Hypothalamus (tissue), 51 donors: Measurements from ENCODE around the gene SPRED2.
"Not testable (repeated sequence)": the region's sequence is repeated elsewhere in the genome, so short reads cannot be mapped to it uniquely, and the experiment has no call there.

Experiments used
- DNase-seq, 51 donors: peaks; one replicate each; lab custom pipeline; 2025; lab: John Stamatoyannopoulos, UW

Gene SPRED2

DNA sequence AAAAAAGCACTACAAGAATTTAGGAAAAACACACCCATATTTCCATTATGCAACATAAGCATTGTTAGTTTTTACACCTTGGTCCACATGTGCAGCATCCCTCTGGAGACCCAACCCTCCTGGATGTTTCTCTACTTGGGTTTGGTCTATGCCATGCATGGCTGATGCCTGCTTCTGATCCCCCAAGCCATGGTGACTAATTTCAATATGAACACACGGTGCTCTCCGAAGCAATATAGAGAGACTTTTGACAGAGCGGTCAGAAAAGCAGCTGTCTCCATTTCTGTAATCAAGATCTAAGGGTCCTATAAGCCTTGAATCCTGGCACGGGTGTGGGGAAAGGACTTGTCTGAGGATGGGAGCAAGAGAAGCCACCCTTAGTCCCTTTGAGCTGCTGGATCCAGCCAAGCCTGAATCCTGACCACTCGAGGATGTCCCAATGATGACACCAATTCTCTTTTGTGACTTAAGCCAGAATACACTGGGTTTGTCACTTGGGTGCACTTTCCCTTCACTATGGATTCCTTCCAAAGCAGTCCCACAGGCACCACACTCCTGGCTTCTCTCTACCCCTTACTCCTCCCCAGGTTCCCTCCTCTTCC is 113.2 kb downstream of the SPRED2 start:
- DNase-seq = no peak

DNA sequence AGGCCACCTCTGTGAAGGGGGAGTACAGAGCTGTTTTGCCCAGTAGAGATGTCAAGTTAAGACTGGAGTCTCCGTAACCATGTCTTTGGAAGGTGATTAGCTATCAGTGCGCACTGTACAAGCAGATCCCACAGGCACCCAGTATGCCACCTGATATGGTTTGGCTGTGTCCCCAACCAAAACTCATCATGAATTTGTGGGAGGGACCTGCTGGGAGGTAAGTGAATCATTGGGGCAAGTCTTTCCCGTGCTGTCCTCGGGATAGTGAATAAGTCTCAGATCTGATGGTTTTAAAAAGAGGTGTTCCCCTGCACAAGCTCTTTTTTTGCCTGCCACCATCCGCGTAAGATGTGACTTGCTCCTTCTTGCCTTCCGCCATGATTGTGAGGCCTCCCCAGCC is 114.6 kb downstream of the SPRED2 start:
- no peak for DNase-seq

DNA sequence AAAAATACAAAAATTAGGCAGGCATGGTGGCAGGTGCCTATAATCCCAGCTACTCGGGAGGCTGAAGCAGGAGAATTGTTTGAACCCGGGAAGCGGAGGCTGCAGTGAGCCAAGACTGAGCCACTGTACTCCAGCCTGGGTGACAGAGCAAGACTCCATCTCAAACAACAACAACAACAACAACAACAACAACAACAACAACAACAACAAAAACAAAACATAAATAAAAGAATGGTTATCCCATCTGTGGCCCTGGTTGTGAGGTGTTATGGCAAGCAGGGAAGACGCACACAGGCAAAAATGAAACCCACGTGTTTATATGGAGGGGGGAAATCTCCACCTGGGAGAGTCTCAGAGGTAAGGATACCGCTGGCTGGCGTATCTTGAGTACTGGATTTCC is 115.0 kb downstream of the SPRED2 start:
- DNase-seq = not testable (repeated sequence)

DNA sequence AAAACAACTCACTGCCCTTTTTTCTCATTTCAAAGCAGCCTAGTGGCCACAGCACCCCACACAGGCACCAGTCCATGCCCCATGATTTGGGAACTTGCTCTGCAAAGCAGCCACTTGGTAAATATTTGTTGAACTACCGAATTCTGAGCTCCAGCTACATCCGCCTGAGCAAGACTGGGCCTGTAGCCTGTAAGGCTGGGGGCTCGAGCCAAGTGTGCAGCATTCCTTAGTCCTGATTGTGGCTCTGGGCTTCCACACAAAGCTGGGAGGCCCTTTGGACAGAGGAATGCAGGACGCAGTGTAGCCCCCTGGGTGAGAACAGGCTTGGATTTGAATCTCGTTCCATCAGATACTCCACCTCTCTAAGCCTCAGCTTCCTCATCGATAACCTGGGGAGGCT is 116.3 kb downstream of the SPRED2 start:
- DNase-seq = peak in 10 of 51 donors; percentile 4 to 47 (median 10)

DNA sequence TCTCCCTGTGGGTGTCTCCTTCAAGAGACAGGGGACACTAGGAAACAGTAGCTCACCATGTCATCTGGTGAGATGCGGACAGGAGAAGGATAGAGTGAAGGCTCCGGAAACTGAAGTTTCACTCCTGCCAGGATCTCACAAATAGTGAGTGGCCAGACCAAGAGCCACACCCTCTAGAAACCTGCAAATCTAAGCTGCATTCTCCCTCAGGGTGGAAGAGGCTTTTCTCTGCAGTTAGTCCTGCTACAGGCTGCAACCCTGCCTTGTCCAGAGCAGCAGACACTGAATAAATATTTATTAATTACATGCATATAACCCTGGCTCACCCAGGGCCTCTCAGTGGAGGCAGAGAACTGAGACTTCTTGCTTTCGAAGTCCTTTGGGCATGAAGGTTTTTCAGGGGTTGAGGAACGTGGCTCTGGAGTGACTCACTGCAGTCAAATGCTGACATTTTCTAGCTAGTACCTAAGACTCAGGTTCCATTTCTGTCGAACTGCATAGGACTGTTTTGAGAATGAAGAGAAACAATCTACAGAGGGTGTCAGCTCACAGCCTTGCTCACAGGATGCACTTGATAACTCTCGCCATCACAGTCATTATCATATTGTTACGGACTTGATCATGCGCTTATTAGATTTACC is 117.5 kb downstream of the SPRED2 start:
- DNase-seq = no peak

DNA sequence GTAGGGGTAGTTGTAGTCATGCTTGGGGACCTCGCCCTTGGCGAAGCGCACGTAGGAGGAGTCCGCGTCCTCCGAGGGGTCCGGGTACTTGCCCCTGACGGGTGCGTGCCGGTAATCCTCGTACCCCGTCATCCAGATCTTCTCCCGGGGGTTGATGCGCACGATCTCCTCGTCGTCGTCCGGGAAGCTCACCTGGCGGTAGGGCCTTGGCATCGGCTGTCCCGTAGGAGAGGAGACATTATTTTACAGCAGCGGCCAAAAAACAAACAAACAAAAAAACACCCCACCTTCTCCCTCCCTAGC is 118.5 kb downstream of the SPRED2 start:
- no peak for DNase-seq

DNA sequence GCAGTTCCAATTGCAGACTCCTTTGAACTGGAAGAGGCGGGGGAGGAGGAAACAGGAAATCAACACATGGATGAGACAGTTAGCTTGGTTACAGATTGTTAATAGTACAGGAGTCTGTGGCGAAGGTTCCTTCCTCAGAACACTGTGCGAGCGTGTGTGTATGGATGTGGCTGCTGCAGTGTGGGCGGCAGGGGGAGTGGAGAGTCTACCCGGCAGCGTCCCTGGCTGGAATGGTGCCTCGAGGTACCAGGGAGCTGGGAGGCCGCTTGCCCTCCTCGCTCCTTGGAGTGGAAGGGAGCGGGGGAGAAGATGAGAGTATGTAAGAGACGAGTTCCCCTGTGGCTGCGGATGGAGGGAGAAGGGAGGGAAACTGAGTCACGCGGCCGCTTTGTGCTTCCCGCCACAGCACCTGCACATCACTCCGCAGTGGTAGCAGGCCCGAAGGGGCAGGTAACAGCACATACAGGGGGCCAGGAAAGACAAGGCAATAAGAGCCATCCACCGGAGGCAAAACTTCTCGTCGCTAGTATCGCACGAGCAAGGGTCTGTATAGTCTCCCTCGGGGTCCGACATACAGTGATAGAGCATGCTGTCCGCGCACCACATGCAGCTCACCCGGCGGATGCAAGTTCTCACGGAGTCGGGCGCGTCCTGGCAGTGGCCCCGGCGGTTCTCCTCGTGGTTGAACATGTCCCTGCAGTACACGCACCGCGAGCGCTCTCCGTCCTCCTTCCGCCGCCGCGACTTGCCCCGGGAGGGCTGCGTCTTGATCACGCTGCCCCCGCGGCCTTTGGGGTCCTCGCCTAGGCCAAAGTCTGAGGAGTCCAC is 119.1 kb downstream of the SPRED2 start:
- DNase-seq = no peak

DNA sequence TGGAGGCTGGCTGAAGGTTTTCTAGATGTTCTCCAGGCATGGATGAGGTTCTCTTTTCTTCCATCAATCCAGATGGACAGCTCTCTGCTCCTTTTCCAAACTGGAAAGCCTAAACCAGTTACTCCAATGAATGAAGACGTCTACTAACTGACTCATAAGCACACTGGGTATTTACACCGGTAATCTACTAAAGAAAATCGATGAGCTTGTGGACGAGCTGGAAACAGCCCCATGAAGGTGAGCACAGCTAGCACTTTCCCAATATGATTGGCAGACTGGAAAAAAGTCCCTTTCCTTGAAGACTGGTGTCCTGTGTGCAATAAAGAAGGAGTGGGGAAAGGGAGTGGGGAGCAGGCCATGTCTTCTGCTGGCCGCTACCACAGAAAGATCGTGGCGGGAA is 120.8 kb downstream of the SPRED2 start:
- no peak for DNase-seq

DNA sequence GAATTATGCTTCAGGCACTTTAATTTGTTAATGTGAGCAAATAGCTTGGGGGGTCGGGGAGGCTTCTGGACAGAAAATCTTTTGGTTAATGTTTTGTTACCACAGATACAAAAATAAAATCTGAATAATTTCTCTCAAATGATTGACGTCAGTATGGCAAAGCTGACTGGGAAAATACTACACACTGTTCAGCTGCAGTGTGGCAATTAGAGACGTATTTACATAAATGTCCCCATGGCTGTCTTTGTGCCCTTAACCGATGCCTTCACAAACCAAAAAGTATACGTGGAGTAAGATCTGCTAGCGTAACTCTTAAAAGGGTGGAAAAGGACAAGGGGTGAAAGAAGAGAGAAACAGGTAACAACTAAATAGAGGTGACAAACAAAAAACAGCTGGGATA is 121.3 kb downstream of the SPRED2 start:
- DNase-seq = no peak

DNA sequence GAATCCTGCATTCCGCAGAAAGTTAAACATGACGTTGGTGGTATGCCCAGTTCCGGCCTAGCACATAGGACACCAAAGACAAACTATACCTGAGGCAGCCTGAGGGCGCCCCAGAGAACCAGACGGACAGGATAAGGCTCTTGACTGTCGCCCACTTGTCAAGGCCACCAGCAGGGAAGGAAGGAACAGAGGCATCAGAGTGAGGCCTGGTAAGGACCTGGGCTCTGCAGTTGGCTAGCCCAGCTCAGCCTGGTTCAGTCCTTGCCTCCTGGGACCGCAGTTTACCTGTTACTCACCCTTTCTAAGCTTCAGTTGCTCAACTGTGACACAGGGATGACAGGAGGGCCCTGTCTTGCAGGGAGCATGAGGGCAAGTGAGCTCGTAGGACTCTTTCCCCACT is 122.7 kb downstream of the SPRED2 start:
- DNase-seq = no peak

DNA sequence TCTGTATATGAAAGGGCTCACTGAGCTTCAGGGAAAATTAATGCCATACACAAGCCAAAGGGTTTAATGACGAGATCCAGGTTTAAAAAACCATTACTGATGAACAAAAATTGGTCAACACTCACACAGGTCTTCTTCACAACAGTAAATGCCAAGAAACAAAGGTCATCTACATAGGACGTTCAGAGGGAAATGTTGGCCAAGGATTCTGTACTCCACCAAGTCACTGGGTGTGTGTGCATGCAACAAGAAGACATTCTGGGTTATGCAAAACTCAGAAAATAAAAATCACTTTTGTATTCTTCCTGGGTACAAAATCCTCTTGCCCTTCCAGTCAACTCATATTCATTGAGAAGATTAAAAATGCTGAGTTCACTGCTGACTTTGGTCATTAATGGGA is 126.5 kb downstream of the SPRED2 start:
- no peak for DNase-seq

DNA sequence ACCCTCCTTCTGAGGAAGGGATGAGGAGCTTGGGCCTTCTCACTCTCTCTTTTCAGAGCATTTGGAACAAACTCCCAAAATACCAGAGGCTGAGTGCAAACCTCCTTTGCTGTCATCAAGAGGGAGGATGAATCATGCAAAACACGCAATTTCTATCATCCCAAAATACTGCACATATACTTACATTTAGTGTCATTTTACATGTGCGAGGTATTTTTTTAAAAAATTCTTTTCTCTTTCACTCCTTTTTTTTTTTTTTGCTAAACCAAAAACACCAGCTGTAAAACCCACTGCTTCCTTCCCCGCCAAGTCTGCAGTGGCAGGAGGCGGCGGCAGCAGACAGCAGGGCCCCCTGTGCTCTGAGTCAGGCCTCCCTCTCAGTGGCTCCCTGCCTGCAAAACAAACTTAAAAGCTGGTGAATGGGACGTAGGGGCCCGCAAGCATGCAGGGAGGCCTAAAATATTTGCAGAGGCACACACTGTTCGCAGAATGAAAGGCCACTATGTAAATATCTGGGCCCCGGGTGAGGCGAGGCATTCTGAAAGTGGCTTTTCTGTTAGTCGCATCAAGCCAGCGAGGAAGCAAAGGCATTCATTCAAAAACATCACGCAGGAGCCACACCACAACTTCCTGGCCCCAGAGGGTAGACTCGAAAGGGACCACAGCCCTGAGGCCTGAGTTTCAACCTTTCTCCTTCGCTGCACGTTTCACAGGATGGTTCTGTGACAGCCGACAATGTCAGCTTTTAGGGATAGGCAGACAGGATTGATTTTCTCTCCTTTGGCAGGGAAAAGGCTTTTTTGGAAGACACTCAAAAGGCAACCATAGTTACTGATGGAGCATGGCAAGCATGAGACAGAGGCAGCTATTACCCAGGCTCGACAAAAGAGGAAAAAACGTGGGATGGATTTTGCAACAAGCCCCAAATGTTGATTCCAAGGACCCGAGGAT is 131.4 kb downstream of the SPRED2 start:
- peak in 41 of 51 donors; percentile 3 to 84 (median 42) for DNase-seq

DNA sequence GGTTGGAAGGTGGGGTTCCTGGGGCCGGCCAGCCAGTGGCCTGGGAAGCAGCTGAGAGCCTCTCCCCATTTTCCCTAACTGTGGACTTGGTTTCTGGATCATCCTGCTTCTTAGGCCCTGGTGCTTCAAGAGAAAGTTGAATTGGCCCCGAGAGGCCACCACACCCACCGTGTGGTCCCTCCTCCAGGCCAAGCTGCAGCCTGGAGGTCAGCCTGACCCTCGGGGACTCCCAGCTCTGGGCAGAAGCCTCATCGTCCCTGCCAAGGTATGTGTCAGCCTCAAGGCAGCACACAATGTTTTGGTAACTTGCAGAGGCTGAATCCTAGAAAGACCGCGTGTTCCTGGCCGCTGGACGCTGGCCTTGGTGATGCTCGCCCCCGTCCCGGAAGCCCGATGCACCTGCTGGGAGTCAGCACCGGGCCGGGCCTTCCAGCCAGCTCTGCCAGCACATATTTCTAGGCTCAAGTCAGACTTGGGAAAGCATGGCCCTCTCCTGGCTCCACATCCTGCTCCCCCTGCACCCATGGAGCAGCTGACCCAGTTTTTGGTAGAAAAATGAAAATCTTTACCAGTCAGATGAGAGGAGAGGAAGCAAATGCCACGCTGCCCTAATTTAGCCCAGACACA is 132.2 kb downstream of the SPRED2 start:
- peak in 30 of 51 donors; percentile 6 to 77 (median 28) for DNase-seq

DNA sequence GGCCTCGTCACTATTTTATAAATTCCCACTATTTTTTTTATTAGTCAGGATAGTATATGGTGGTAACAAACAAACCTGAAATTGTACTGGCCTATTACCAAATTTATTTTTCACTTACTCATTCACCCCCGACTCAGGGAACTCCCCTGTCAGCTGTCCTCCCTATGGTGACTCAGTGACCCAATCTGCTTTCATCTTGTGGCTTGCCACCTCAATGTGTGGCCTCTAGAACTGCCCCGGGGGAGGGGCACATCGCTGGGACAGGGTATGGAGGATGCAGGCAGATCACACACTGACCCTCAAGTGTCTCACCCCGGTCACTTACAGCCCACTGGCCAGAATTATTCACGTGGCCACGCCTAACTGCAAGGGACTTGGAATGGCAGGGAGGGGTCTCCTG is 133.2 kb downstream of the SPRED2 start:
- DNase-seq = no peak

DNA sequence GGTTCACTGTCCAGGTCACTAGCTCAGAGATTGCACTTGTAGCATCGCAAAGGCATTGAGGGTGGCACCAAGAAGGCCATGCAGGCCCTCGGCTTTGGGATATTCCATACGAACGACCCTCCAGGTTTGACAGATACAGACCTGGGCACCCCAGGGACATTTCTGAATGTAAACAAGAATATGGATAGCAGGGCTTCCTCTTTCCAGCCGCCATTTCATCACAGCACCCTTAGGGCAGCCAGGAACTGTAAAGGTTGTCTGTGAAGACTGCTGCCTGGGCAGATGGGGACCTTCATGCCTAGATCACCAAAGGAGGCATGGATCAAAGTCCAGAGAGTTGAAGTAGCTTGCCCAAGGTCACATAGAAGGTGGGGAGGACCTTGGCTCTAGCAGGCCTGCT is 134.3 kb downstream of the SPRED2 start:
- DNase-seq = no peak

DNA sequence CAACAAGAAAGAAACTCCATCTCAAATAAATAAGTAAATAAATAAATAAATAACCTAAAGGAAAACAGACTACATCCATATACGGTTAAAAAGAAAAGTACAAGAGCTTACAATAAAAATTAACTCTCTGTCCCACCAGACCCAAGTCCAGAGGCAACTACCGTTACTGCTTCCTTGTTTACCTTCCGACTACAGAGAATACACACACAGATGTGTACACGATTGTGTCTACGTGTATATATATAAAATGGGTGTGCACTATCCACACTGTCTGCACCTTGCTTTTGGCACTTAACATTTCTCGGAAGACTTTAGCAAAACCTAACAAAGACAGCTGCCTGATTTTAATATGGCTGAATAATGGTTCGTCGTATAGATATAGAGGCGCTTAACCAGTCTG is 134.9 kb downstream of the SPRED2 start:
- no peak for DNase-seq

DNA sequence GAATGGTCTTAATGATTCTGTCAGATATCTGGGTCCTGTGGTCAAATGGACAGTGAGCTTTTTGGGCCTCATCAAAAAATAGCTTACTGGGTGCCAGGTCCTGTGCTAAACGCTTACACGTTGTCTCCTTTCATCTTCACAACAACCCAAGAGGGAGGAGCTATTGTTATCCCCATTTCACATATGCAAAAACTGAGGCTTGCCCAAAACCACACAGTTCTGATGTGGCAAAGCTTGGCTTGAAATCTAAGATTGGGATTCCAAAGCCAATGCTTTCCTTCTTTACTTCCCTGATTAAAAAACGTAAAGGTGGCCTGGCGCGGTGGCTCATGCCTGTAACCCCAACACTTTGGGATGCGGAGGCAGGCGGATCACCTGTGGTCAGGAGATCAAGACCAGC is 135.4 kb downstream of the SPRED2 start:
- no peak for DNase-seq

DNA sequence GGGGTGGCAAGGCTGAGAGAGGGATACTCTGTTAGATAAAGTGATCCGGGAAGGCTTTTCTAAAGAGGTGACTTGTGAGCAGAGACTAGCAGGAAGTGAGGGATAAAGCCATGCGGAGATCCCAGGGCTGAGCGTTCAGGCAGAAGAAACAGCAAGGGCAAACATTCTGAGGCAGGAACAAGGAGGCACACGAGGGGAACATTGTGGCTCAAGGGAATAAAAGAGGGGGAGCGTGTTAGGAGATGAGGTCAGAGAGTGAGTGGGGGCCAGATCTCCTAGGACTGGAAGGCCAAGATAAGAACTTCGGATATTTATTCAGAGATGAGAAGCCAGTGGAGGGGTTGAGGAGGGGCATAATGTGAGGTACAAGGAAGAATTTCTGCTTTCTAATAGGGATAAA is 137.7 kb downstream of the SPRED2 start:
- no peak for DNase-seq

DNA sequence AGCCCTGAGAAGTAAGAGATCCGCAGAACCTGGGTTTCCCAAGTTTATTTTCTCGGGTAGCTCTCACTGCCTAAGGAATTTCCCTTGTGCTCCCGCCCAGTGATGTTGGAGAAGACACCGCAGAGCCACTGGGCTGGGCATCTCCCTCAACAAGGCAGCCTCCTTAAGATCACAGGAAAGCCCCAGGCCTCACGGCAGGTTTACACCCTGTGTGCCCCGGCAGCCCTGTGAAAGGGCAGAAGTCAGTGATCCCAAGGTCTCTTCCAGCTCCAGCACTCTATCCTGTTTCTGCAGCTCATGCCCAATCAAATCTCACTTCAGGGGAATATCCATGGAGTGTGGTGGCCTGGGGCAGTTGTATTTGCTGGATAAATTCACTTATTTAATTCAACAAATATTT is 138.3 kb downstream of the SPRED2 start:
- no peak for DNase-seq

DNA sequence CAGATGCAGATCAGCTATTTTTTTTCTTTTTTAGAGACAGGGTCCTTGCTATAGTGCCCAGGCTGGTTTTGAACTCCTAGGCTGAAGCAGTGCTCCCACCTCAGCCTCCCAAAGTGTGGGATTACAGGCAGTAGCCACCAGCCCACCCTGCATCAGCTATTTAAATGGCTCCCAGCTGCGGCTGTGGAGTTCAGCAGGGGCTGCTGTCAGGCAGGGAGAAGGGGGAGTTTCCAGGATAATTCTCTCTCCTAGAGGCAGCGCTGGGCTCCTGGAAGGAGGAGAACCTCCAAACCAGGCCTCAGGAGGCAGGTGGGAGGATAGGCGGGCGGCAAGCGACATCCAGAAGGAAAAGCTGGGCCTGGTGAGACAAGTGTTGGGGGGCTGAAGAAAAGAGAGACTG is 139.0 kb downstream of the SPRED2 start:
- DNase-seq = no peak
